ENCODE measurements around the gene SRGAP2B.
"Not testable (repeated sequence)": the region's sequence is repeated elsewhere in the genome, so short reads cannot be mapped to it uniquely, and the experiment has no call there.

- TF ChIP-seq CTCF, POLR2A (IDR thresholded peaks at IDR 0.05): not testable (repeated sequence)
Measured at GRCh38 chr1:145080193-145080592, 14.9 kb downstream of the SRGAP2B start.
